ENCODE data around the gene GALNTL6. TPM values are rescaled to one million over a fixed set of nuclear protein-coding genes. Genes with fewer than 3 reads are reported as not detected.

The GALNTL6 gene
- total and polyA plus RNA-seq, 2 donors (not counting 3 experiments of a cell fraction or from before 2014, with no cell fraction given) = not detected

DNA sequence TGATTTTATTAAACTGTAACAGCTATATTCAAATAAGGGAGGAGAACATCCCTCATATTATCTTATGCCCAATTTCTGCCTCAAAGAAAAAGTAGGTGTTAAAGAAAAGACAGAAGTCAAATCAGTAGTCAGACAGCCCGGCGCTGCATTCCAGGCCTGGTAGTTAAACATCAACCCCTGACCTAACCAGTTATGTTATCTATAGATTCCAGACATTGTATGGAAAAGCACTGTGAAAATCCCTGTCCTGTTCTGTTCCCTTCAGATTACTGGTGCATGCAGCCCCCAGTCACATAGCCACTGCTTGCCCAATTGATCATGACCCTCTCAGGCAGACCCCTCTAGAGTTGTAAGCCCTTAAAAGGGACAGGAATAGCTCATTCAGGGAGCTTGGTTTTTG, 1085.5 kb downstream of the GALNTL6 start:
- Histone ChIP-seq H4K20me1 (replicated peaks; ENCODE audit: control insufficient read depth, extremely low read depth, insufficient read depth, low read length) (no peaks in the 10 kb centered on the region), H3K4me1 (ENCODE audit: control insufficient read depth, extremely low read depth, insufficient read depth, low read length) (no peaks in the 10 kb centered on the region)

More for the DNA sequence above, 1085.5 kb downstream of the GALNTL6 start:
- intact Hi-C loops (cut with micrococcal nuclease) = no loop called here
- no peaks in the 10 kb centered on the region for H3K36me3 ChIP-seq (ENCODE audit: control insufficient read depth in 2 of 2, extremely low read depth in 1 of 2, insufficient read depth in 2 of 2, low read length in 2 of 2)
- no peaks in the 10 kb centered on the region for H3K9me1 ChIP-seq (replicated peaks; ENCODE audit: control insufficient read depth, extremely low read depth, insufficient read depth, low read length)
- H3K9me3 ChIP-seq (replicated peaks; ENCODE audit: control insufficient read depth, insufficient read depth, low read length) = no peaks in the 10 kb centered on the region
- H3K4me3 ChIP-seq (replicated peaks in 1 of 3; ENCODE audit: insufficient read depth in 1 of 3, low read depth in 1 of 3, low read length in 3 of 3) = no peak overlapping the region
- no peak overlapping the region for H3K27ac ChIP-seq (ENCODE audit: insufficient read depth, low read depth, low read length)
- H2AFZ ChIP-seq (ENCODE audit: low read depth, low read length) = no peak overlapping the region
- dilution Hi-C loops (cut with MboI; ENCODE audit: extremely low pct_ligation_motif_present, low sequenced_read_pairs) = no loop called here
- no peaks in the 10 kb centered on the region for H3K27me3 ChIP-seq (ENCODE audit: control insufficient read depth in 2 of 2, insufficient read depth in 2 of 2, low read length in 2 of 2)
- POLR2A ChIA-PET = no interaction called here
- no peak for DNase-seq (ENCODE audit: low read depth, low spot score)
- CTCF ChIA-PET = no interaction called here
- no peaks in the 10 kb centered on the region for H3K79me2 ChIP-seq (ENCODE audit: control insufficient read depth, insufficient read depth, low read length)
- no peak overlapping the region for H3K4me2 ChIP-seq (ENCODE audit: insufficient read depth, low read length)
- no peak for TF ChIP-seq EZH2 (IDR thresholded peaks at IDR 0.05; ENCODE audit: borderline replicate concordance, low read depth, low read length, severe bottlenecking)
- TF ChIP-seq GATA2 (IDR thresholded peaks at IDR 0.05; ENCODE audit: insufficient read depth, insufficient read length, low read depth, low read length) = no peak
- no peak for TF ChIP-seq POLR2A (IDR thresholded peaks at IDR 0.05; ENCODE audit: low read depth, low read length)
- TF ChIP-seq, protein P1, sequence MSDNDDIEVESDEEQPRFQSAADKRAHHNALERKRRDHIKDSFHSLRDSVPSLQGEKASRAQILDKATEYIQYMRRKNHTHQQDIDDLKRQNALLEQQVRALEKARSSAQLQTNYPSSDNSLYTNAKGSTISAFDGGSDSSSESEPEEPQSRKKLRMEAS (IDR thresholded peaks at IDR 0.05; ENCODE audit: insufficient read depth, insufficient read length) = no peak
- no peak for TF ChIP-seq FOS (IDR thresholded peaks at IDR 0.05; ENCODE audit: borderline replicate concordance, insufficient read depth, low read length)
- TF ChIP-seq, protein P2, sequence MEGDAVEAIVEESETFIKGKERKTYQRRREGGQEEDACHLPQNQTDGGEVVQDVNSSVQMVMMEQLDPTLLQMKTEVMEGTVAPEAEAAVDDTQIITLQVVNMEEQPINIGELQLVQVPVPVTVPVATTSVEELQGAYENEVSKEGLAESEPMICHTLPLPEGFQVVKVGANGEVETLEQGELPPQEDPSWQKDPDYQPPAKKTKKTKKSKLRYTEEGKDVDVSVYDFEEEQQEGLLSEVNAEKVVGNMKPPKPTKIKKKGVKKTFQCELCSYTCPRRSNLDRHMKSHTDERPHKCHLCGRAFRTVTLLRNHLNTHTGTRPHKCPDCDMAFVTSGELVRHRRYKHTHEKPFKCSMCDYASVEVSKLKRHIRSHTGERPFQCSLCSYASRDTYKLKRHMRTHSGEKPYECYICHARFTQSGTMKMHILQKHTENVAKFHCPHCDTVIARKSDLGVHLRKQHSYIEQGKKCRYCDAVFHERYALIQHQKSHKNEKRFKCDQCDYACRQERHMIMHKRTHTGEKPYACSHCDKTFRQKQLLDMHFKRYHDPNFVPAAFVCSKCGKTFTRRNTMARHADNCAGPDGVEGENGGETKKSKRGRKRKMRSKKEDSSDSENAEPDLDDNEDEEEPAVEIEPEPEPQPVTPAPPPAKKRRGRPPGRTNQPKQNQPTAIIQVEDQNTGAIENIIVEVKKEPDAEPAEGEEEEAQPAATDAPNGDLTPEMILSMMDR (IDR thresholded peaks at IDR 0.05; ENCODE audit: extremely low read depth in 1 of 2, insufficient read depth in 1 of 2, low read depth in 1 of 2, low read length in 2 of 2) = no peak
- no peak for TF ChIP-seq JUN (IDR thresholded peaks at IDR 0.05; ENCODE audit: borderline replicate concordance, insufficient read depth, insufficient read length, low read depth)
- TF ChIP-seq POLR2AphosphoS5 (IDR thresholded peaks at IDR 0.05; ENCODE audit: insufficient read depth, low read depth, low read length) = no peak
- TF ChIP-seq MYC (IDR thresholded peaks at IDR 0.05; ENCODE audit: low read depth, low read length) = no peak
- no peak for FAIRE-seq
- no peak overlapping the region for H3K9ac ChIP-seq (replicated peaks; ENCODE audit: extremely low read depth, insufficient read depth, low read length)
- no TSS peak for BruUV-seq (replicated peaks)

All from endothelial cell of umbilical vein (primary cell).